Inflammatory macrophage treated with lipopolysaccharide for 1 hour (primary cell): ENCODE data around the gene SDR9C7.
A peak's percentile ranks its signal among the peaks of the same experiment; 100 is the strongest.
"Not testable (repeated sequence)": the region's sequence is repeated elsewhere in the genome, so short reads cannot be mapped to it uniquely, and the experiment has no call there.

Experiments used
- DNase-seq, 2 donors: peaks; one replicate each; pipeline ENCODE4 v3.0.0-alpha.2; 2020 to 2022

The SDR9C7 gene

DNA sequence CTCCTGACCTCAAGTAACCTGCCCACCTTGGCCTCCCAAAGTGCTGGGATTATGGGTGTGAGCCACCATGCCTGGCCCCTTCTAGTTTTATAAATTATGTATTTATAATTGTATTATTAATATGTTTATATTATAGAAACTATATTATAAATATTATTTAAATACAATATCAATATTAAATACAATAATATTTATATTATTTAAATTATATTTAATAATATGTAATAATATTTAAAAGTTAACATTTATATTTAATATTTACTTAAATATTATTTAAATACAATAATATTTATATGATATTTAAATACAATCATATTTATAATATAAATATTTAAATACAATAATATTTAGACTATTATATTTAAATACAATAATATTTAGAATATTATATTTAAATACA, 20.0 kb downstream of the SDR9C7 start:
- no peak for DNase-seq

DNA sequence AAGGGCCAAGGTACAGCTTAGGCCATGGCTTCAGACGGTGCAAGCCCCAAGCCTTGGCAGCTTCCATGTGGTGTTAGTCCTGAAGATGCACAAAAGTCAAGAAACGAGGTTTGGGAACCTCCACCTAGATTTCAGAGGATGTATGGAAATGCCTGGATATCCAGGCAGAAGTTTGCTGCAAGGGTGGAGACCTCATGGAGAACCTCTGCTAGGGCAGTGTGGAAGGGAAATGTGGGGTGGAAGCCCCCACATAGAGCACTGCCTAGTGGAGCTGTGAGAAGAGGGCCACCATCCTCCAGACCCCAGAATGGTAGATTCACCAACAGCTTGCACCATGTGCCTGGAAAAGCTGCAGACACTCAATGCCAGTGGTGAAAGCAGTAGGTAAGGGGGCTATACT, 24.8 kb downstream of the SDR9C7 start:
- DNase-seq: not testable (repeated sequence)

DNA sequence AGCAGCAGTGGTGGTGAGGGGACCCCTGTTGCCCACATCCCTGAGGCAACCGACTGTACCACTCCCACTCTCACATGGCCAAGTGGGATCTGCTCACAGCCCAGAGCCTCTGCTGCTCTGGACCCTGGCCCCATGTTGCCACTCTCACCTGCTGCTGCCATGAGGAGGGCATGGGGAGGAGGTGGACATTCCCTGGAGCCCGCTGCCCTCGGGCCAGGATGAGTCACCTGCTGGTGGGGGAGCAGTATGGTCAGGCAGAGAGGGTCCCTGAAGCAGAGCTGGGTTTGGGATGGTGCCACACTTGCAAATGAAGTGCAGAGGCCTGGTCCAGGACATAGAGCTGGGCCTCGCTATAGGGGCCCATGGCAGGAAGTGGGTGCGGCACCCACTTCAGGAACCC, 26.1 kb downstream of the SDR9C7 start:
- no peak for DNase-seq

DNA sequence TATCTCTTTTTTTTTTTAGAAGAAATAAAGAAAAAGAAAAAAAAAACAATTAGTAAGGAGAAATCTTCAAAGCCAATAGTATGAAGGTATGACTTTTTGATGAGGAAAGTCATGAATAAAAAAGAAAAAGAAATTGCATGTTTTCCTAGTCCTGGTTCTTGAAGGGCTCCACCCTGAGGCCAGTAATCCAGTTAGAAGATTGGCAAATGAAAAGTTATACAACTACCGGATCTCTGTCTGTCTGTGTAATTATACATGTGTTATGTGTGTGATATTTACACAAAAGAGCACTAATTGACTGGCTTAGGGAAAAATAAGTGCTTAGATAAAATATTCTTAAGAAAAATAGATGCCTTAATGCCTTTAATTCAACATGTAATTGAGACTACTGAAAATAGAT, 28.4 kb downstream of the SDR9C7 start:
- DNase-seq: no peak

DNA sequence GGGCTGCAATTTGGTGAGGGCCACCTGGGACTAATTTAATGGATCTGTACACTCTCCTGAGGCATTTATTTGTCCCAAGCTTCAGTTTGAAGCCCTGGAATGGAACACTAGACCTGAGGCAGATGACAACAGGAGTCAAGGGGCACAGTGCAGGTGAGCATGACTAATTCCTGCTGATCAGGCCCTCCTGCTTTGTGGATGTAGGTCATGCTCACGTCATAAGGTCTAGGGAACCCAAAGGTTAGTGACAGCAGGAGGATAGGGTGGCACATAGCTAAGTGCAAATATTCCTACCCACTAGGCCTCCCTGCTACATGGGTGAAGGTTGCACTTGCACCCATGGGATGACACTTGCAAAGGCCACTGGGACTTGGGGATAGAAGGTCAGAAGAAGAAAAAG, 30.8 kb downstream of the SDR9C7 start:
- DNase-seq: no peak

DNA sequence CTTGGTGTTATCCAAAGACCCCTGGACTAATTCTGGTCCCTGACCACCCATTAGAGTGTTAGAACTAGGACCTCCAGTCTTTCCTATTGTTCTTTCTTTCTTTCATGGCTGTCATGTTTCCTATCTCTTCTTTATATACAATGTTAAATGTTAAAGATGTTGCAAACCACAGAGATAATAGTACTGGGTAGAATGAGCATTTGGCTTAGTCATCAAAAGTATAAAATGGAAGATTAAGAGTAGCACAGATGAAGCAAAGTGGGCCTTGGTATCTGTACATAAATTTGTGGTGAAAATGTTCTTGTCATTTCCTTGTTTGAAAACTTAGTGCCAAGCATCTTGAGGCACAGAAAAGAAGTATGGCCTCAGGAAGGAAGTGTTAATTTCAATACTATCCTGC, 32.9 kb downstream of the SDR9C7 start:
- not testable (repeated sequence) for DNase-seq

DNA sequence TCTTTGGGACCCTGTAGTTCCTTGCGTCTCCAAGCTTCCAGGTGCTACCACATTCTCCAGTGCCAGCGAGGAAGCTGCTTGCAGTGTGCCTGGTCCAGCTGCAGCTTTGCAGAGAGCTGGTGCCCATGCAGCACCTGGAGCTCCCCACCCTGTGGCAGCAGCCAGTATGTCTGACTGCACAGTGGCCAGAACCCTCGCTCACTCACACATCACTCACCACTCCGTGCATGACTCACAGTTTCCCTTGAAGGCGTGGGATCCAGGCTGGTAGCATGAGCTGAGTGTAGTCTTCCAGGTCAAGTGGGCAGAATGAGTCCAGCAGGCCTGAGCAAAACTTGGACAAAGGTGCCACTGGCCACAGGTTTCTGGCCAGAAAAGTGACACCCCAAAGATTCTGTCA, 33.6 kb downstream of the SDR9C7 start:
- DNase-seq: no peak

DNA sequence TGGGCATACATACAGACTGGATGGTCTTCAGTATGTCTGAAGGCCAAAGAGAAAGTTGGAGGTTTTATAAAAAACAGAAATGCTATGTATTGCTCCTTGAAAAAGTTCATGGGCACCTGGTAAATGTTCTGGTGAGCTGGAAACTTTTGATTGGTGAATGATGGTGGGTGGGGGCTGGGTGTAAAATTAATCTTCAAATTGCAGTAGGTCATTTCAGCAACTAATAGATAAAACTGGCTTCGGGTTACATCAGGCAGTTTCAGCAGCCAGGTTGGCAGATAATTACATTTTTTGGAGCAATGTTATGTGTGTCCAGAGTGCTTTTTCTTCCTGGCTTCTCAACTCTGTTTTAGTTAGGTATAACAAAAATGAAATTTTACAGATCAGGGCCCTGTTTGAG, 35.3 kb downstream of the SDR9C7 start:
- no peak for DNase-seq

DNA sequence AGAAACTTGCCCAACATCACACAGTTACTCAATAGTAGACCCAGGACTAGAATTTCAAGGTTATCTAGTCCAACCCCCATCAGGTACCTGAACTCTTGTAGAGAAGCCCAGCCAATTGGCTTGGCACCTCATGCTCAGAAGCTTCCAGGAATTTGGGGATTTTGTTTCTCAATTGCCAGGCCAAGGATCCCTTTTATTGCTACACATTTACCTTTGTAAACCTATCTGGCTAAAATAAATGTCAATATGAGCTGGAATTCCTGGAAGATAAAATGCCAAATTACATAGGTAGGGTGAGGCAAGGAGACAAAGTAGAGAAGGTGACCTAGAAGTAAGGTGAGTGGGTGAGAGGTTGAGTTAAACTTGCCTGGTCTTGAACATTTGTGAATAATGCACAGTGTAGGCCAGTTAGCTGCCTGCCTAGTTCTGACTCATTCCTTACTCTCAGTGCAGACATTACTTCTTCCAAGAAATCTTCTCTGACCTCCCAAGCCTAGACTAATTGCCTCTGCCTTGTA, 36.3 kb downstream of the SDR9C7 start:
- DNase-seq: no peak

DNA sequence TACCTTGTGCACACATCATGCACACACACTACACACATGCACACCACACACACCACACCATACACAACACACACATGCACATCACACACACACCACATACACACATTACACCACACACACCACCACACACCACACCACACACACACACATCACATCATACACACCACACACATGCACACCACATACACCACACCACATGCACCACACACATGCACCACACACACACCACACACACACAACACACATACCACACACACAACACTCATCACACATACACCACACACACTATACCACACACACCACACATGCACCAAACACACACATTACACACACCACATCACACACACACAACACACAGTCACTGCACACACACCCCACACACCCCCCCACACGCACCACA, 38.1 kb downstream of the SDR9C7 start:
- DNase-seq: no peak

DNA sequence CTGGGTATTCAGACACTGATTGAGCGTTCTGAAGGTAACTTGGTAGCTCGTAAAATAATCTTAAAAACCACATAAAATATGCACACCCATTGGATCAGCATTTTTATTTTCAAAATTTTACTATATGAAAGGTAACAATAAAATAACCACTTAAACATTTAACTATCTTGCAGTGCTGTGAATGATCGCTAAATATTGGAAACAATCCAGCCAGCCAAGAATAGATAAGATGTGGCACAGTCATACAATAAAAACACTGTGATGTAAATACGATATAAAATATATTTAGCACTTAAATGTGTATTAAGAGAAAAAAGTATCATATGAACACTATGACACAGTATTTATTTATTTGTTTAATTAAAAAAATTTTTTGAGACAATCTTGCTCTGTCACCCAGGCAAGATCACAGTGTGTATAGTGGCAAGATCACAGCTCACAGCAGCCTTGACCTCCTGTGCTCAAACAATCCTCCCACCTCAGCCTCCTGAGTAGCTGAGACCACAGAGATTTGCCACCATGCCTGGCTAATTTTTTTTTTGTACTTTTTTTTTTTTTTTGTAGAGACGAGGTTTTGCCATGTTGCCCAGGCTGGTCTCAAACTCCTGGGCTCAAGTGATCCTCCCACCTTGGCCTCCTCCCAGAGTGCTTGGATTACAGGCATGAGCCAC, 39.4 kb downstream of the SDR9C7 start:
- no peak for DNase-seq

DNA sequence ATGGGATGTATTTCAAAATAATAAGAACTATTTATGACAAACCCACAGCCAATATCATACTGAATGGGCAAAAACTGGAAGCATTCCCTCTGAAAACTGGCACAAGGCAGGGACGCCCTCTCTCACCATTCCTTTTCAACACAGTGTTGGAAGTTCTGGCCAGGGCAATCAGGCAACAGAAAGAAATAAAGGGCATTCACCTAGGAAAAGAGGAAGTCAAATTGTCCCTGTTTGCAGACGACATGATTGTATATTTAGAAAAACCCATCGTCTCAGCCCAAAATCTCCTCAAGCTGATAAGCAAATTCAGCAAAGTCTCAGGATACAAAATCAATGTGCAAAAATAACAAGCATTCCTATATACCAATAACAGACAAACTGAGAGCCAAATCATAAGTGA, 42.3 kb downstream of the SDR9C7 start:
- not testable (repeated sequence) for DNase-seq

DNA sequence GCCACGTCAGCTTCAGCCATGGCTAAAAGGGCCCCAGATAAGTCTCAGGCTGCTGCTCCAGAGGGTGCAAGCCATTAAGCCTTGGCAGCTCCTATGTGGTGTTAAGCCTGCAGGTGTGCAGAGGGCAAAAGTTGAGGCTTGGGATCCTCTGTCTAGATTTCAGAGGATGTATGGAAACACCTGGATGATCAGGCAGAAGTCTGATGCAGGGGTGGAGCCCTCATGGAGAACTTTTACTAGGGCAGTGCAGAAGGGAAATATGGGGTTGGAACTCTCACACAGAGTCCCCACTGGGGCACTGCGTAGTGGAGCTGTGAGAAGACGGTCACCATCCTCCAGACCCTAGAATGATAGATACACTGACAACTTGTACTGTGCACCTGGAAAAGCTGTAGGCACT, 47.9 kb downstream of the SDR9C7 start:
- DNase-seq: no peak

DNA sequence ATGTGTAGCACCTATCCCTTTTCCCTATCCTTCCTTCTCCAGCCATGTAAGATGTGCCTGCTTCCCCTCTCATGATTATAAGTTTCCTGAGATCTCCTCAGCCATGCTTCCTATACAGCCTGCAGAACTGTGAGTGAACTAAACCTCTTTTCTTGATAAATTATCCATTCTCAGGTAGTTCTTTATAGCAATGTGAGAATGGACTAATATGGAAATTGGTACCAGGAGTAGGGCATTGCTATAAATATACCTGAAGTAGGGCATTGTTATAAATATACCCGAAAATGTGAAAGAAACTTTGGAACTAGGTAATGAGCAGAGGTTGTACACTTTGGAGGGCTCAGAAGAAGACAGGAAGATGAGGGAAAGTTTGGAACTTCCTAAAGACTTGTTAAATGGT, 48.9 kb downstream of the SDR9C7 start:
- DNase-seq: no peak

DNA sequence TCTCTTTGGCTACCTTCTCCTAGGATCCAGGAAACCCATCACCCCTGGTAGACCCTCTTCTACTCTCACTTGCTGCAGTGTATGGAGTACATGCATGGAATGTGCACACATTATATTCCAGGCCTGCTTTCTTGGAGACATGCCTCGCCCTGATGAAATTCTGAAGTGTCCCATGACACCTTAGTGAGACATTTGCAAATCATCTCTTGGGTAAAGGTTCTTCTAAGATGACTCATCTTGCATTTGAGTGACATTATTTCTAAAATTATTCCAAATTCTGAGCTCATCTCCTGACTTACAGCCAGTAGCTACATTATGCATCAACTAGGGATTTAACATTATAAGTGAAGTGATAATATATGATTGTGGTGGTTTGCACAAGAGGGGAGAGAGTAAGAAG, 49.8 kb downstream of the SDR9C7 start:
- DNase-seq: peak; percentile 2 to 59

DNA sequence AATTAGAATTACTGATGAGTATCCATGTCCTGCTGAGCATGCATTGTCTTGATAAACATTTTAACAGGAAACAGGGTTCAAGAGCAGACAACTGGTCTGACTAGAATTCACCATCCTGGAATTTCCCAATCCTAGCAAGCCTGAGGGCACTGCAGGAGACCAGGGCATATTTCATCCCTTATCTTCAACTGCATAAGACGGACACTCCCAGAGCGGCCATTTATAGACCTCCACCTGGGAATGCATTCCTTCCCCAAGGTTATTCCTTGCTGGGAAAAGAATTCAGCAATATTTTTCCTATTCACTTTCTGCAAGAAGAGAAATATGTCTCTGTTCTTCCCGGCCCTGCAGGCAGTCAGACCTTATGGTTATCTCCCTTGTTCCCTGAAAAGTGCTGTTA, 51.8 kb downstream of the SDR9C7 start:
- not testable (repeated sequence) for DNase-seq

DNA sequence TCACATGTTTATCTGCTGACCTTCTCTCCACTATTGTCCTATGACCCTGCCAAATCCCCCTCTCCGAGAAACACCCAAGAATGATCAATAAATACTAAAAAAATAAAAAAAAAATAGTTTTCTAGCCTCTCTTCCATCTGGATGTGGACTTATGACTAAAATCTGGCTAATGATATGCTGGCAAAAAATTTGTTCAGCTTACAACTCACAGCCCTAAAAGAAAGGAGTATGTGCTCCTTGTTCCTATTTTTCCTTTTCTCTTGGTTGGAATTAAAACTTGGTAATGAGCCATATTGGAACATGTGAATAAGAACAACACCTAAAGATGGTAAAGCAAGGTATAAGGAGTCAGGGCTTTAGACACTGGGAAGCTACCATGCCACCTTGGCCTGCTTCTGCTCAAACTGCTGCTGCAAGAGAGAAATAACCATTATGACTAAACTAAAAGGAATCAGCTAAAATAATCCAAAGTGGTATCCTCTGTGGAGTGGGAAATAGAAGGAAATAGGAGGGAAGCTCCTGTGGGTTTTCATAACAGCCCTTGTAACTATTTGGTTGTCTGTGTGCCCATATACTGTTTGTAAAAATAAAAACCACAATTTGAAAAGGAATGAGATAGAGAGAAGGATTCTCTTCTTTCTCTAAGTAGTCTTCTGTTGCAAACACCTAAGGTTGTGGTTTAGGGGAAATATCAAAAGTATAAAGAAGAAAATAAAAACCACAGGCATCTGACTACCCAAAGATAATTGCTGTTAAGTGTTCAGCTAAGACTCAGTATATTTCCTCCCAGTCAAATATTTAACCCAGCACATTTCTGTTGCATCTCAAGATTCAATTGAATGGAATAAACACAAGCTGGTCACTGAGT, 53.8 kb downstream of the SDR9C7 start:
- no peak for DNase-seq

DNA sequence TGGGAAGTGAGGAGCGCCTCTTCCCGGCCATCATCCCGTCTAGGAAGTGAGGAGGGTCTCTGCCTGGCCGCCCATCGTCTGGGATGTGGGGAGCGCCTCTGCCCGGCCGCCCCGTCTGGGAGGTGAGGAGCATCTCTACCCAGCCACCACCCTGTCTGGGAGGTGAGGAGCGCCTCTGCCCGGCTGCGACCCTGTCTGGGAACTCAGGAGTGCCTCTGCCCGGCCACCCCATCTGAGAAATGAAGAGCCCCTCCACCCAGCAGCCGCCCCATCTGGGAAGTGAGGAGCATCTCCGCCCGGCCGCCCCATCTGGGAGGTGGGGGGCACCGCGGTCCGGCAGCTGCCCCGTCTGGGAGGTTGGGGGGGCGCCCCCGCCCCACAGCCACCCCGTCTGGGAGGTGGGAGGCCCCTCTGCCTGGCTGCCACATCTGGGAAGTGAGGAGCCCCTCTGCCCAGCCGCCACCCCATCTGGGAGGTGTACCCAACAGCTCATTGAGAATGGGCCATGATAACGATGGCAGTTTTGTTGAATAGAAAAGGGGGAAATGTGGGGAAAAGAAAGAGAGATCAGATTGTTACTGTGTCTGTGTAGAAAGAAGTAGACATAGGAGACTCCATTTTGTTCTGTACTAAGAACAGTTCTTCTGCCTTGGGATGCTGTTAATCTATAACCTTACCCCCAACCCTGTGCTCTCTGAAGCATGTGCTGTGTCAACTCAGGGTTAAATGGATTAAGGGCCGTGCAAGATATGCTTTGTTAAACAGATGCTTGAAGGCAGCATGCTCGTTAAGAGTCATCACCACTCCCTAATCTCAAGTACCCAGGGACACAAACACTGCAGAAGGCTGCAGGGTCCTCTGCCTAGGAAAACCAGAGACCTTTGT, 54.7 kb downstream of the SDR9C7 start:
- DNase-seq: not testable (repeated sequence)

DNA sequence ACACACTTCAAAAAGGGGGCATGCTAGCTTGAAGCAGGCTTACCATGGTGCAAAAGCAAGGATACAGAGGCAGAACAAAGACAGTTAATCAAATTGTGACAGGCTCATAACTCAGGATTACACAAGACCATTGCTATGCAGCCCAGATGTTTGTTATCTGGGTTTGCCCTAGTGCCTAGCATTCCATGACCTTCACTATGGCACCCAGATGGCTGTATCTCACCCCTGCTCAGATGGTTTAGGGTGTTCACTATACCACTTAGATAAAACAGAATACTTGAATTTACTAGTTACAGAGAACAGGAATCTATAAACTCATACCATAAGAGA, 56.2 kb downstream of the SDR9C7 start:
- DNase-seq: no peak

DNA sequence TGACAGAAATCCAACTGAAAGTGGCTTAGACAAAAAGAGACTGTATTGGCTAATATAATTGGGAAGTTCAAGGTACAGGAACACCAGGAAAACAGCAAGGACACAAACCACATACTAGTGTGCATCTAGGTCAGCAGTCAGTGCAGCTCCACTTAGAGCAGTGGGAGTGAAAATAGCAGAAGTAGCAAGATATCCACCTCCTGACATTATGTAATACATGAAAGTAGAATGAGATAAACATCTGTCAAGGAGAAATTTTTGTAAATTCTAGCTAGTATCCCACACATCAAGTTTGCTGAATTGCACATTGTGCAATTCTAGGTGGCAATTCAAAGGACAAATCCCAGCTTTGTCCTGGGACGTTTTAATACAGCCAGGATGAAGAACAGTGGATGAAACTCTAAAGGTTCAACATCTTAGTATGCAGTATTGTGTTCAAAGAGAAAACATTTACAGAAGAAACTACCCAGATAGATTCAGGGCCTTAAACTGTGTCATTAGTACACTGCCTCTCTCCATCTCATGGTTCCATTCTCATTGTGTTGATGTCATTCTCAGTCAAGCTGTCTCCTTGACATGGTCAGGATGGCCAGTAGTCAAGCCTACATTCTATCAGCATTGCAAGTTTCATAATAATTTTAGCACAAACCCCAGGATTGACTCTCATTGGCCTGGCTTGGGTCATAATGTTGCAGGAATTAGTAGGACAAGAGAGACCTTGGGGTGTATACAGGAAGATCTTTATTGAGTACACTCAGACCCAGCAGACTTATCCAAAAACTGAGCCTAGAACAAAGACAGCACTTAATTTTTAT, 56.8 kb downstream of the SDR9C7 start:
- DNase-seq: peak; percentile 26 to 70

DNA sequence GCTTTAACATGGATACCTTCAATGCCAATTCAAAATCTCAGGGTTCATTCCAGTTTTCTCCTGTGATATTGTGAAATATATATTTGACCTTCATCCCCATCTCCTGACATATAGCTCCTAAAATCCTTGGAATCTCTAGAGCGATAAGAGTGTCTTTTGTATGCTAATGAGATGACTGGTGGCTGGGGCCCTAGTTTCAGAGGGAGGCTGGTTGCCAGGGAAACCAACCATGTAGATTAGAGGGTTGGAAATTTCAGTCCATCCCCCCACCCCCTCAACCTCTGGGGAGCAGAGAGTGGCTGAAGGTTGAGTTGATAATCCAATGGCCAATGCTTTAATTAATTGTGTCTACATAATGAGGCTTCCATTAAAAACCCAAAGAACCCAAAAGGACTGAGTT, 59.4 kb downstream of the SDR9C7 start:
- DNase-seq: no peak

DNA sequence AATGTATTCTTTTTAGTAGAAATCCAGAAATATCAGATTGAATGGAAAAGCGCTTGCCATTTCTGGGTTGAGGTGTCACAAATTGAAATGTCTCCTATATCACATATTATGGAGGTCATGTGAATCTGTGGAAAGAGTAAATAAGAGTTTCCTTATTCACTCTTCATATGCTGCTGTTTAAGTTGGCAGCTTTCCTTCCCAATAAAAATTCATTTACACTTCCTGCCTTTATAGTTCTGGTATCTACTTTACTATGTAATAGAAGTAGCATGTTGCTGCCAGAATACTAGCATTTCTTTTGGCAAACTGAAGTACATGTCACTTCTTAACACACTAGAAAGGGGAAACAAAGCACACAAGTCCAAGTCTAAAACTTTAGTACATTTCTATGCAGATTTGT, 60.8 kb downstream of the SDR9C7 start:
- no peak for DNase-seq
